Measurements from ENCODE around the gene GLTP.

The GLTP gene

DNA sequence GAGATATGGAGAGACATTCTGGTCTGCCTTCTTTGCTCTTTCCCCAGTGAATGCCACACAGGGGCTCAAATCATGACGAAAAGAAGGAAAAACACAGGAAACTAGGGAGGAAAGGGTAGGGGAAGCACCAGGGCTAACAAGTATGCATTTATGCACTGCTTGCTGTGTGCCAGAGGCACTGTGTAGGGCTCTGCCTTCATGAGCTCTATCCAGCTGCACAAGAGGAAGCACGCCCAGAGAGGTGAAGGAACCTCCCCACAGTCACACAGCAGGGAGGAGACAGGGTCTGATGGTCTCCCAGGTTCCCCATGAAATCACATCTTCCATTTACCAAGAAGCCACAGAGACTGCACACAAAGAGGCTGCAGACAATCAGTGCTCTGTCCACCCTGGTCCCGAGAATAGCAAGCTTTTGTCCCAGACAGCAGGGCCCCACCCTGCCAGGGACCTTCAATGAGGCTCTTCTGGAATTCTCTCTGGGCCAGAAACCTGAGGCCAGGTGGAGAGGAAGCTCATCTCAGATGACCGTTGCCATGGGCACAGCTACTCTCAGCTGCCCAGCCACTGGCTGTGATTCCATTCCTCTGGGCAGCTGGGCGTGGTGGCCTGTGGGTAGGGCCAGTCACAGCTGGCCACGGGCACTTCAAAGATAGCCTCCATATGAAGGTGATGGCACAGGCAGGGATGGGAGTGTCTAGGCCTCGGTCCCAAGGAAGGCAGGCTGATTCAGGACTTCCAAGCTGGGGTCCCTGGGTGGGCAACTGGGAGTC lies 39.9 kb downstream of the GLTP start:
- no peak for DNase-seq

DNA sequence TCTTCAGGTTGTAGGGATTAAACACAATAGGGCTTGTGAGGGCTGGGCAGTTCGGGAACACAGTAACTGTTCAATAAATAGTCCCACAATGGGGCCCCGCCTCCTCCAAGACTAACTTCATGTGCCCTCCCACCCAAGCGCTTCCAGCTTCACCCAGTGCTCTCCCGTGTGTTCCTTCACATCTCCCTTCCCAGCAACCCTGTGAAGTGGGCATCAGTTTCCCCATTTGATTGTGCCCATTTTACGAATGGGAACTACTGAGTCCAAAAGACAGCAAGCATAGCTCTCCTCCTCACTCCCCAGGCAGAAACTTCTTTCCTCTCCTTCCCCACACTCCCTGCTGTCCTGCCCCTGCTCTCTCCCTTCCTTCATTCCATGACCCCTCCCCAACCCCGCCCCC lies 40.9 kb downstream of the GLTP start:
- no peak for DNase-seq

DNA sequence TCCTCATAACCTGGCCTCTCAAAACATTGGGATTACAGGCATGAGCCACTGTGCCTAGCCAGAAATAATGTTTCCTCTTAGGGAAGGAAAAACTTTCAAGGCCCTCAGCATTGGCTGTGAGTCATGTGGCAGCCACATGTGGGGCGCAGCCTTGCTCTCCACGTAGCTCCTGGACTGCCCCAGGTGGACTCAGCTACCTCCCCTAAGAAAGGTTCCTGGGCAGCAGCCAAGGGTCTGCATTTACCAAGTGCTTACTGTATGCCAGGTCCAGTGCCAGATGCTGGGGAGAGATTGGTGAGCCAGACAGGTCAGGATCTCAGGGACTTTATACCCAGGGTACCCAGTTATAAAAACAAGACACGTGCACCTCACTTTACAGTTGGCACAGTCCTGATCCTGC lies 43.4 kb downstream of the GLTP start:
- no peak for DNase-seq

DNA sequence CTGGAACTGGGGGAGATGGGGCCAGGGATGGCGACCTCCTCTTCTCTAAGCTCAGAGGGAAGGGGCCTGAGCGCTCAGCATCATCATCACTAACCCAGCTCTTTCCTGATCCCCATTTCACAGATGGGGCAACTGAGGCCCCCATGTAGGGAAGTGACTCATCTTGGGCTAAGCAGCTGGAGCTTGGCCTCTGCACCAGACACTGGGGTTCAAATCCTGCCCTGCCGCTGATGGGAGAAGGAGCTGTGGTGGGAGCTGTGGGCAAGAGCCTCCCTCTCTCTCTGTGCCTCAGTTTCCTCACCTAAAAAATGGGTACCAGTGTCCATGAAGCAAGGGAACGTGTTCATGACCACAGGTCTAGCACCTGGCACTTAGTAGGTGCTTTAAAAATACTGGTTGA lies 44.5 kb downstream of the GLTP start:
- no peak for DNase-seq

DNA sequence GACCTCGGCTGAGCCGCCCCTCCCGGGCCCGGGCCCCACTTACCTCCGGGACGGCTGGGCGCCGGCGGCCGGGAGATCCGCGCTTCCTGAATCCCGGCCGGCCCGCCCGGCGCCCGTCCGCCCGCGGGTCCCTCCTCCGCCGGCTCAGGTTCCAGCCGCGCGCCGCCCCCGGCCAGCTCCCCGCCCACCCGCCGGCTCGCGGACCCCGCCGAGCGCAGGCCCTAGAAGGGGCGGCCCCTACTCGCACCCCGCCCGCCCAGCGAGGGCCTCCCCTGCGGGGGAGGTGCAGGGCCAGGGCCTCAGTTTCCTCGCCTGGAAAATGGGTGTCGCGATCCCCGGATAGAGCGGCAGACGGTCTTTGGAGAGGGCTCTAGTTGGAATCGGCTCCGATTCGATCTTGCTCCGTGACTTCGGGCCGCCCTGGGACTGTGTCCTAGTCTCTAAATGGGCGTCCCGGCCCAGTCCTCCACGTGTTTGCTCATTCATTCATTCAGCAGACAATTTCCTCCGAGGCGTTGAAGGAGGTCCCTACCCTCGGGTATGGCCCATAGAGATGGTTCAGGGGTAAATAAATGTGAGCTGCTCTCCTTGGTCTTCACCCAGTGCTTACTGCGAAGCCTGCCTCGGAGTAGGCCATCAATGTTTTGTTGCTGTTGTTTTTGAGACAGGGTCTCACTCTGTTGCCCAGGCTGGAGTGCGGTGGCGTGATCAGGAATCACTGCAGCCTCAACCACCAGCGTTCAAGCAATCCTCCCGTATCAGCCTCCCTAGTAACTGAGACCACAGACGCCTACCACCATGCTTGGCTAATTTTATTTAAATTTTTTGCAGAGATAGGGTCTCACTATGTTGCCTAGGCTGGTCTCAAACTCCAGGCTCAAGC lies 46.8 kb downstream of the GLTP start, which contains the start of gene TRPV4:
TSS of gene TRPV4 (minus strand) at position 92 of the 883 bp plus-strand sequence. CDS start 18,602 bp downstream, outside the sequence.
- no peak for DNase-seq

DNA sequence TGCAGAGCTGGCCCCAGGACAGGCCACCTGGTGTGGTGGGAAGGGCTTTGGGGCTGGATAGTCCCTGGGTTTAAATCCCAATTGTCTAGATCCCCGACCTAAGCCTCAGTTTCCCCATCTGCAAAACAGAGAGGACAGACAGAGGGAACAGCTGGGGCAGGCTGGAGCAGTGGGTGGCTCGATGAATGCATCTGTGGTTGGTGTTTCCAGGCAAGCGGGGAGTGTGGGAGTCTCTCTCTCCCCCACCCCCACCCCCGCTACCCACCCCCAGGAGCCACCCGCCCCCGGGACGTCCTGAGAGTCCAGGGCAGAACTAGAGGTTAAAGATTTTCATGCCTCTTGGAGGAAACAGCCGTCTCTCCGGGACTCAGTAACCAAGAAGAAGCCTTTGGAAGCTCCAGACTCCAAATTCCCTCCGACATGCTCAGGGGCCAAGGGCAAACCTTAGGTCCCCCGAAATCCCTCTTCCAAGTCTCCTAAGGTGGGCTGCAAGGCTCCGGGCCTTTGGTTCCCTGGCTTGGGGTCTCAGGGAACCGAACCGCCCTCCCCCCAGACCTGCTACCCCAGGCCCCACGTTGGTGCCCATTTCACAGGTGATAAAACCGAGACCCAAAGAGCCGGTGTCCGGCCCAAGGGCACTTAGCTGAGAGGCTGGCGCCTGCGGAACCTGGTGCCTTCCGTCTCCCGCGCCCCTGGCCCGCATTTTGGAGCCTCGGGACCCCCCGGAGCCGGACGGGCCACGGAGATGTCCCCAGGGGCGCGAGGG lies 47.6 kb downstream of the GLTP start:
- DNase-seq: no peak

DNA sequence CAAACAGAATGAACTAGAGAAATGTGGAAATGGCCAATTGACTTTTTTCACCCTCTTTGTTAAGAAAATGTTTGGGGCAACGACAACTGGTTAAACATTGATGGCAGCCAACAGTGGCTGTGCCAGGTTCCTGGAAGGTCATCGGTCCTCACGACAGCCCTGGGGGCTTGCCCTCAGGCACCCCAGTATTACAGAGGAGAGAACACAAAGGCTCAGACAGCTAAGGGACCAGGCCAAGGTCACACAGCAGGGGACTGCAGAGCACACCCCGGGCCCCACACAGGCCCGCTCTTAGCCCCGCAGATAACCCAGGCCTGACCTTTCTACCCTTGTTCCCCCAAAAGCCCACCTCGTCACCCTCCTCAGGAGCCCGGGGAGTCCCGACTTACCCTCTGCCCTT lies 48.4 kb downstream of the GLTP start:
- DNase-seq: no peak

DNA sequence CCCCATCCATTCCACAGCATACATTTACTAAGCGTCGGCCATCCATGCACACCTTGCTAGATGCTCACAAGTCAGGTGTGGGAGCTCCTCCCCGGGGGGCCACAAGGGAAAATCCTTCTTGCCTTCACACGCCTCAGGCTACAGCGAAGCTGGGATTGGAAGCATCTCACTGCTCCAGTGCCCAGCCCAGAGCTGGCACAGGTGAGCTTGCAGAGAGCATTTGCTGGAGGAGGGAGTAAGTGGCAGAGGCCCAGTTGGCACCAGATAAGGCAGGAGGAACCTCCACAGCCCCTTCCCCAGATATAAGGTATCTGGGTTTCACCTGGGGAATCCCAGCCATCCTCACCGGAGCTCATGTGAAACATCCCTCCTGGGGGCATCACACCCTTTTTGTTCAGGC lies 49.0 kb downstream of the GLTP start:
- DNase-seq: no peak

DNA sequence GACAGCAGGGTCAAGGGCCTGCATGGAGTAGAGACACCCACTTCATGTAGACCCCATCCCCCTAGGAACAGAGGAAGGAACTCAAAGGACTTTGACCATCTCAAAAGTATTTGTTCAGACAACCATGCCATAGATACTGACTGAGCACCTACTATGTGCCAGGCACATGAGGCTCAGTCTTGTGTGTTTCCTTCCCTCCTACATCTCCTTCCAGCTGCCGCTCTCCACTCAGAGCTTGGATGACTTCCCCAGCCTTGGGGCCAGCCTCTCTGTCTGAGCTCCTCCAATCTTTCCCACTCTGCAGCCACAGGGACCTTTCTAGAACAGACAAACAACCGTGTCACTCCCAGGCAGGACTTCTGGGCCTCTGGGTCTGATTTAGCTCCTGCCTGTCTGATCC lies 49.6 kb downstream of the GLTP start:
- DNase-seq: no peak

DNA sequence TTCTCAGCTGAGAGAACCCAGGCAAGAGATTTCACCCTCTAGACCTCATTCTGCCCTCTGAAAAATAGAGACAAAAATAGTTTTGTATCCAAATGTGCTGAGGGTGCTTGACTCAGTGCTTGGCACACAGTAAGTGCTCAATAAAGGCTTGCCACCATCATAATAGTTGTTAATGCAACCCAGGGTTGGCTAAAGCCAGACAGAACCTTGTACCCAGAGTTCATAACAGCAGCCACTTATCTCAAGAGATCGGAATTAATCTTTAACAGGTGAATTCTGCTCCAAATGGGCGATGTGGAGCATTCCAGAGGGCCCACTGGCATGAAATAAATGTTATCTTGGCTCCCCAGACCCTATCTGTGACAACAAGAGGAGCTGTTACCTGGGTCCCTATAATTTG lies 50.1 kb downstream of the GLTP start:
- DNase-seq: no peak

DNA sequence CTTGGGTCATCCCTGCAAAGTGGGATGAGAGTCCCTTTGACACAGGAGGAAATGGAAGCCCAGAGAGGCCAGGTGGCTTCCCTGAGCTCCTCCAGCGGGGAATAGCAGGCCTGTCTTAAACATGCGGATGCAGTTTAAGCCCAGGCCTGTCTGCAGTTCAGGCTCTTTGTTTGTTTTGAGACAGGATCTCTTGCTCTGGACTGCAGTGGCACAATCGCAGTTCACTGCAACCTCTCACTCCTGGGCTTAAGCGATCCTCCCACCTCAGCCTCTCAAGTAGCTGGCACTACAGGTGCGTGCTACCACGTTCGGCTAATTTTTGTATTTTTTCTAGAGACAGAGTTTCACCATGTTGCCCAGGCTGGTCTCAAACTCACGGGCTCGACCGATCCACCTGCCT lies 50.7 kb downstream of the GLTP start:
- DNase-seq: no peak

DNA sequence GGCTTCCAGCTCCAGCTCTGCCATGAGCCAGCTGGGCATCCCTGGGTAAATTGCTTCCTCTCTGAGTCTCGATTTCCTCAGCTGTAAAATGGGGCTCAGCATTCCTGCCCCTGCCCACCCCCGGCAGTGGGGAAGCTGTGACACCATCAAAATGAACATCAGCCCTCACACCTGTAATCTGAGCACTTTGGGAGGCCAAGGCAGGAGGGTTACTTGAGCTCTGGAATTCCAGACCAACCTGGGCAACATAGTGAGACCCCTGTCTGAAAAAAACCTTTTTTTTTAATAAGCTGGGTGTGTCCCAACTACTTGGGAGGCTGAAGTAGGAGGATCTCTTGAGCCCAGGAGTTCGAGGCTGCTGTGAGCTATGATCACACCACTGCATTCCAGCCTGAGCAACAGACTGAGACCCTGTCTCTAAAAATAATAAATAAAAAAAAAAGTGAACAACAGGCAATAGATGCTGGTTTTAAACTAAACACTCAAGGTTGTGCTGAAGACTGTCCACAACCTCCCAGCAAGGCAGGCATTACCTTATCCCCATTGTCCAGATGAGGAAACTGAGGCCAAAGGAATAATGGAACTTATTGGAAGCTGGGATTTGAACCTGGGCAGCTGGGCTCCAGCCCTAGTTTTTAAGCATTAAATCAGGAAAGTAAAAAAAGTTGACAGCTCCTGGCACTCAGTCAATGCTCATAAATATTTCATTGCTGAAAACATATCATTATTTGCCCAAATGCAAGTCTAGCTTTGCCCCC lies 51.4 kb downstream of the GLTP start:
- no peak for DNase-seq

DNA sequence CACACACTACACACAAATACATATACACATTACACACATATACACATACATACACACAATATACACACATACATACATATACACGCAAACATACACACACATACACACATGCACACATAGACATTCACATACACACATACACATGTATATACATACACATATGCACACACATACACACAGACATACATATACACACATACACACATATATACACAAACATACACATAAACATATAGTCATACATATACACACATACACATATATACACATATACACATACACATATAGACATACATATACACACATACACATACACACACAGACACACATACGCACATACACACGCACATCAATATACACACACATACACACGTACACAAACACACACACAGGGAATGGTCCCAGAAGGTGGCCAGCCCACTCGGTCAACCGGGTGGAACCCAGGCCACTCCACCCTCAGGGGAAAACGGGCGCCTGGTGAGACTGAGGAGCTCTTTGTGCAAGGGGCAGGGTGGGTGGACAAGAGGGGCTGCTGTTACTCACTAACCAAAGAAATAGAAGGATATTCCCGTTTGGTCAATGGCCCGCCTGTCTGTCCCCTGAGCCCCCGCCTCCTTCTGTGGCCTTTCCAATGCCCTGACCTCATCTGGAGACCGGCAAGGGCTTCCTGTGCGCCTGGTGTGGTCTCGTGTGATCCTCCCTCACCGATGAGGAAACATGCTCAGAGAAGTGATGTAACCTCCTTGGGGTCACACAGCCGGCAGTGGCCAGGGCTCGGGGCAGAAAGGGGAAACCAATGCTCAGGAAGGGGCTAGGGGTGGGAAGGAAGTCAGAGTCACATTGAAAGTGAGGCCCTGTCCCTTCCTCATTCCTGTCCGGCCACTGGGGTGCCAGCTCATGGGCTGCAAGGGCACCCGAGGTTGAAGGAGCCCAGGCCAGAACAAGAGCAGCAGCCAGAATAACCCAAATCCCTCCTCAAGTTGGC lies 52.5 kb downstream of the GLTP start:
- no peak for DNase-seq

DNA sequence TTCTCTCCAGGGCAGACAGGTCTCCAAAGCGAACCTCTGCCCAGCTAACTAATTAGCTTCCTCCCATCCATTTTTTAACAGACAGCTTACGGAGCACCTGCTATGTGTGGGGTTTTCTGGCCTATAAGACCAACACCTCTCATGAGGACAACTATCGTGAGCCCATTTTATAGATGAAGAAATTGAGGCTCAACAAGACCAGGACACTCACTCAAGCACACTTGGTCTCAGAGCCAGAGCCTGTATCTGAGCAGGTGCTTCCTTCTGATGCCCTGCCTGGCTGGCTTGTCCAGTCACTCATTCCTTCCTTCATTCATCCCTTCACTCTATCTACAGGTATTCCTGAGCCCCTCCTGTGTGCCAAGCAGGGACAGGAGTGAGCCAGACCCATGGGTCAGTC lies 53.3 kb downstream of the GLTP start:
- DNase-seq: no peak

DNA sequence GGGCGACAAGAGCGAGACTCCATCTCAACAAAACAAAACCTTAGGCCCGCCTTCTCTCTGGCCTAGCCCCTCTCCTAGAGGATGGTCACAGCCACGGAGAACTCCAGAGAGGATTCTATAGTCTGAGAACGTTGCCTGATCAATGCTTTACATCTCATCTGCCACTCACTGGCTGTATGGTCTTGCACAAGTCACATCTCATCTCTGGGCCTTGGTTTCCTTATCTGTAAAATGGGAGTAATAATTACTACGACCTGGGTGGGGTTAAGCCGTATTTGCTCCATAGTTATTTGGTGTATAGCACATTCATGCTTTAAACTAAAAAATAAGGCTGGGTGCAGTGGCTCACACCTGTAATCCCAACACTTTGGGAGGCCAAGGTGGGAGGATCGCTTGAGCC lies 55.6 kb downstream of the GLTP start:
- no peak for DNase-seq

DNA sequence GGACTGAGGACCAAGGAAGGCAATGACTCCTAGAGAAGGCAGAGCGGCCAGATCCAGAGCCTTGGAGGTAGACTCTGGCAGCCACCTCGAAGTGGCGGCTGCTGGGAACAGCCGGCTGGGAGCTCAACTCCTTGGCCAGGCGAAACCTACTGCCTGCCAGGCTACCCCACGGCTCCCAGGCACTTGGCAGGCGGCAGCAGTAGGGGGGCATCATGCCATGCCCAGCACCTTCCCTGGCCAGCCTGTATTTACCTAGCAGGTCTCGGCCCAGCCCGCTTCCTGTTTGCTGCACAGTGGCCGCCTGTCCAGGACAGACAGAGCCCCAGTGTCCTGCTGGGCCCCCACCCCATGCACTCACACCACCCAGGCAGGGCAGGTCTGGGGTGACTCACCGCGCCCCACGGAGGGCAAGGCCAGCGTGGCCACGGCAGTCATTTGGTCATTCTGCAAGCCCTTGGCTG lies 57.4 kb downstream of the GLTP start:
- DNase-seq: no peak

DNA sequence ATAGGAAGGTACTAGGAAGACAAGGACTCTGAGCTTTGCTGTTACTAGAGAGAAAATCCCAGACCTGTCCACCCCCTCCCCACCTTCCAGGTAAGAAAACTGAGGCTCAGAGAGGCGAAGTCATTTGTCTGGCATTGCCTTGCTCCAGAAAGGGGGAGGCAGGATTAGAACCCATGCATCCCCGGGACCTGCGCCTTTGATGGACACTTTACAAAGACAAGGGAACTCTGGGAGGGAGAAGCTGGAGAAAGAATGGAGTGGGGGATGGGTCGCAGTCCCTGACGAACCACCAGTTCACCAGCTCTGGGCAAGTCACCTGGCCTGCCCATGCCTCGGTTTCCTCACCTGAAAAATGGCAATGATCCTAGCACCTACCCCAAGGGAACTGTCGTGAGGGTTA lies 57.9 kb downstream of the GLTP start:
- no peak for DNase-seq

DNA sequence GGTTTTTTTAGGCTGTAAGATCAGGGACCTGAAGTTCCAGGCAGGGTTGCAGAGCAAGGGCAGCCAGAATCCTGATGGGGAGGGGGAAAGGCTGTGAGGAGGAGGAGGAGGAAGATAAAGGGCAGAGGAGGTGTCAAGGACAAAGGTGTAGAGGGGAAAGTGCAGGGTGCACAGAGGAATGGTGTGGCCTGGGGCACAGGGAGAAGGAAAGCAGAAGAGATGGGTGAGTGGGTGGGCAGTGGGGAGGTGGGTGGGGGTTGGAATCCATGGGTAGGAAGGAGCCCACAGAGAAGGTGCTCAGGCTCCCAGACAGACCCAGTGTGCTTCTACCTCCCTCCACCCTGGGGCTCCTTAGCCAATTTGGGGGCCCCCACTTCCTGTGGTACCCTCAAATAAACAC lies 58.4 kb downstream of the GLTP start:
- DNase-seq: no peak

DNA sequence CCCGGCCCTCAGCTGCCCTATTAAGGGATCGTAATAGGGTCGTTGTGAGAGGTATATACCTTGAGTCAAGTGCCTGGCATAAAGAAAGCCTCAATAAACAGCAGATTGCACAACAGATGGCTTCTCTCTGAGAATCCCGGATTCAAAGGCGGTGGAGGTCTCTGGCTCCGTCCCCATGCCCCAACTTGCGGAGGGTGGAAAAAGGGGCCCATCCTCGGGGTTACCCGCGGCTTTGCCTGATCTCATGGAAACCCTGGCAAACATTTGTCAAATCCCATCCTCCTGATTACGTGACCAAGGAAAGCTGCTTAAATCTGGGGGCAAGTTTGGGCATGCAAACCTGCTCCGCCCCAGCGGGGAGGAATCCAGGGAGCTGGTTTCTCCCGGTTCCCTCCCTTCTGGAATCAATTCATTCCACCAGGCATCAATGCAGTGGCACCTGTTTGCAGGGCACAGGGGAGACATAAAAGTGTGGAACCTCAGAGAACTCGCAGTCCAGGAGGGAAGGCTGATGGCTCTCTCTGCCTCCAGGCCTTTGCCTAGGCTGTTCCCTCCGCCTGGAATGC lies 59.4 kb downstream of the GLTP start:
- no peak for DNase-seq

DNA sequence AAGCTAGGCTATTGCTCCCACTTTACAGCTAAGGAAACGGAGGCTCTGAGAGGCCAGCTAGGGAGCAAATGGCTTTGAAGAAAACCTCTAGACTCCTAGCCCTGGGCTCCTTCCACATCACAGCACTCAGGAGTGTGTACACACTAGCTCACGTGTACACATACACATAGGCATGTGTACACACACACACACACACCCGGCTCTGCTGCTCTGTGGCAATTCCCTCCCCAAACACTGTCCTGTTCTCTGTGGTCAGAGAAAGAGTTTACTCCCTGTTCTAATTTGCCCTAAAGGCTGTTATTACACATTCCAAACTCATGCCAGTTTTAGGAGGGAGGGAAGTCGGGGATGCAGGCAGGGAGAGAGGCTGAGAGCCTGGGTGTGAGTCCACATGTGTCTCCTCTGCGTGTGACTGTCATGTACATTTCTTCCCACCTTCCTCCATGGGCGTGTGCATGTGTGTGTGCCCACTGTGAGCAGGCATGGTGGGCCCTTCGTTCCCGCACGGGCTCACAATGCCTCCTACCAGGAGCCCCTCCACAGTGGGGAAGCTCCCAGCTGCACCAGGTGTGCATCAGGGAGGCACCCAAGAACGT lies 61.3 kb downstream of the GLTP start:
- DNase-seq: no peak

DNA sequence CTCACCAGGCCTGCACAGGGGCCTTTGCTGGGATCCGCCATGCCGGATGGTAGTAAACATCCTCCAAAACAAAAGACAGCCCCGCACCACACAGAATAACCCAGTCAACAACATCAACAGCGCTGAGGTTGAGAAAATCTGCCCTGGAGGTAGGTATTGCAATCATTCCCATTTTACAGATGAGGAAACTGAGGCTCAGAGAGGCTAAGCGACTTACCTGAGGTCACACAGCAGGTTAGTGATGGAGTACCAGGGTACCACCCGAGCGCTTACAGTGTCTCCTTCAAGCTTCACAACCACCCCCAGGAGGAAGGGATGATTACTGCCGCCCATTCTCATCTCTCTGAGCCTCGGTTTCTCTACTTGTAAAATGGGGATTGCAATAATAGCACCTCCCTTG lies 62.1 kb downstream of the GLTP start:
- DNase-seq: no peak

Measured in stimulated activated CD4-positive, alpha-beta T cell treated with anti-CD3 and anti-CD28 coated beads, Interleukin-12 subunit alpha, Interleukin-12 subunit beta, amount 100 ng/mL, for 4 hours (primary cell).